Endodermal cell (in vitro differentiated cells): ENCODE measurements around the gene C3. TPM values are rescaled to one million over a fixed set of nuclear protein-coding genes. Genes with fewer than 3 reads are reported as not detected.

Source experiments
- DNase-seq: peaks from one replicate; pipeline ENCODE4 v3.0.0-alpha.2; 2017
- H3K27ac ChIP-seq: 2 replicates; pipeline ENCODE4 v1.5.1; 2013; ENCODE audit warnings: mild to moderate bottlenecking, low read depth, low read length, moderate library complexity
- H3K27me3 ChIP-seq: 2 replicates; pipeline ENCODE4 v1.6.1; 2013; ENCODE audit warnings: mild to moderate bottlenecking, low read length, moderate library complexity; ENCODE audit not compliant: insufficient read depth, control insufficient read depth, poor library complexity, severe bottlenecking
- H3K36me3 ChIP-seq: 2 replicates; pipeline ENCODE4 v1.7.0; 2013; ENCODE audit warnings: mild to moderate bottlenecking, low read length, moderate library complexity; ENCODE audit not compliant: control insufficient read depth, insufficient read depth
- H3K4me1 ChIP-seq: one replicate; pipeline ENCODE4 v1.7.0; 2013; ENCODE audit warnings: low read length; ENCODE audit not compliant: control insufficient read depth, insufficient read depth
- H3K4me3 ChIP-seq: 2 replicates; pipeline ENCODE4 v1.5.1; 2013; ENCODE audit warnings: mild to moderate bottlenecking, low read length, moderate library complexity
- H3K9ac ChIP-seq: 2 replicates; pipeline ENCODE4 v1.6.1; 2013; ENCODE audit warnings: mild to moderate bottlenecking, low read length, moderate library complexity; ENCODE audit not compliant: poor library complexity, severe bottlenecking; ENCODE audit errors: extremely low read depth
- H3K9me3 ChIP-seq: 2 replicates; pipeline ENCODE4 v1.6.1; 2013; ENCODE audit warnings: mild to moderate bottlenecking, low read length, moderate library complexity; ENCODE audit not compliant: control insufficient read depth
- H3K27ac Mint-ChIP-seq: 2 replicates; pipeline ENCODE4 v1.8.0; 2020; ENCODE audit warnings: mixed read lengths
- H3K27me3 Mint-ChIP-seq: 2 replicates; pipeline ENCODE4 v1.8.0; 2021; ENCODE audit warnings: mild to moderate bottlenecking, mixed read lengths; ENCODE audit not compliant: insufficient read depth
- H3K36me3 Mint-ChIP-seq: 2 replicates; pipeline ENCODE4 v1.8.0; 2020; ENCODE audit warnings: low read depth, mixed read lengths
- H3K4me1 Mint-ChIP-seq: 2 replicates; pipeline ENCODE4 v1.8.0; 2020; ENCODE audit warnings: mixed read lengths
- H3K4me3 Mint-ChIP-seq: 2 replicates; pipeline ENCODE4 v1.8.0; 2020; ENCODE audit warnings: mild to moderate bottlenecking, moderate library complexity, mixed read lengths
- H3K9me3 Mint-ChIP-seq: 2 replicates; pipeline ENCODE4 v1.8.0; 2020; ENCODE audit warnings: mild to moderate bottlenecking, mixed read lengths
- WGBS, 2 experiments: methylation state at CpG; one replicate each; pipeline versions ENCODE4 v1.1.5 to v1.1.7; 2013; ENCODE audit warnings: missing lambda C conversion rate in 2 of 2, mixed read lengths in 1 of 2; ENCODE audit not compliant: insufficient coverage in 1 of 2, insufficient read length in 1 of 2; 5-methylcytosine and 5-hydroxymethylcytosine counted together
- total RNA-seq, 2 donors: library from RNA; stranded (reverse); fragmentation: NEBNext Ultra II Directional in 1 of 2; extraction: Animal tissue kit (Norgen Biotek cat#: 25700) in 1 of 2; gene quantifications; 2 replicates in 1 of 2; 3 replicates in 1 of 2; pipeline ENCODE4 v1.2.1, GENCODE V29; 2021
- TF ChIP-seq, protein P1 (sequence below): fragments of 200-600 bp; sonication (generic); conservative IDR thresholded peaks from 2 replicates; pipeline ENCODE4 v1.5.0; 2021; ENCODE audit warnings: antibody characterized with exemption, mild to moderate bottlenecking

C3 gene
- total RNA-seq, 2 donors from 2014 or later, result 13.7 to 23.5 TPM

DNA sequence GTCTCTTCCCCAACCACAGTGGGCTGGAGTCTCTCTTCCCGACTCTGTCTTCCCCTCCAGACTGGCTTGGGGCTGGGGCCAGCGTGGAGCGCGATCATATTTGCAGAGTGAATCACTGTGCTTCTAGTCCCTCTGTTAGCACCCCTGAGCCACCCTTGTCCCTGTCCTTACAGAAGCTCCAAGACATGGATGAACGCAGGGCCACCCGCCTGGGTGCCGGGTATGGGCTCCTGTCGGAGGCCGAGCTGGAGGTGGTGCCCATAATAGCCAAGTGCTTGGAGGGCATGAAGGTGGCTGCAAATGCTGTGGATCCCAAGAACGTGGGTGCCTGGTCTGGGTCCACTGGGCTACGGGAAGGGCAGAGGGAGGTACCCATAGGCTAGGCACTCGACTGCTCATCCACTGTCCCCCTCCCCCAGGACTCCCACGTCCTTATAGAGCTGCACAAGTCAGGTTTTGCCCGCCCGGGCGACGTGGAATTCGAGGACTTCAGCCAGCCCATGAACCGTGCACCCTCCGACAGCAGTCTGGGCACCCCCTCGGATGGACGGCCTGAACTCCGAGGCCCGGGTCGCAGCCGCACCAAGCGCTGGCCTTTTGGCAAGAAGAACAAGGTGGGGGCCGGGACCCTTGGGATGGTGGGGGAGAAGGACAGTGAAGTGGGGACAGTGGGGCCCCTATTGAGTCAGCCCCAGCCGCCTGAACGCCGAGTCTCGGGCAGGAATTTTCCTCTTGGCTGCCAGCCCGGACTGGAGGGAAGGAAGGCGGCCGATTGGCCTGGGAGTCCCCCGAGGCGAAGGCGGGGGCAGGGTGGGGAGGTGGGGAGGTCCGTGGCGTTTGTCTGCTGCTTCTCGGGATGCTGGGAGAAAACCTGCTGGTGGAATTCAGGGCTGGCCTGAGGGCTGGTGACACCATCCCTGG lies 24.2 kb upstream of the C3 start:
- peaks cover 3% of the 10 kb centered on the region for H3K4me1 ChIP-seq
- H3K27me3 Mint-ChIP-seq, result no peaks in the 10 kb centered on the region
- H3K36me3 ChIP-seq, result peaks cover 82% of the 10 kb centered on the region
- H3K9me3 Mint-ChIP-seq, result no peaks in the 10 kb centered on the region
- H3K27ac Mint-ChIP-seq, result peak overlapping the region; percentile 77
- no peak for DNase-seq
- TF ChIP-seq, protein P1, sequence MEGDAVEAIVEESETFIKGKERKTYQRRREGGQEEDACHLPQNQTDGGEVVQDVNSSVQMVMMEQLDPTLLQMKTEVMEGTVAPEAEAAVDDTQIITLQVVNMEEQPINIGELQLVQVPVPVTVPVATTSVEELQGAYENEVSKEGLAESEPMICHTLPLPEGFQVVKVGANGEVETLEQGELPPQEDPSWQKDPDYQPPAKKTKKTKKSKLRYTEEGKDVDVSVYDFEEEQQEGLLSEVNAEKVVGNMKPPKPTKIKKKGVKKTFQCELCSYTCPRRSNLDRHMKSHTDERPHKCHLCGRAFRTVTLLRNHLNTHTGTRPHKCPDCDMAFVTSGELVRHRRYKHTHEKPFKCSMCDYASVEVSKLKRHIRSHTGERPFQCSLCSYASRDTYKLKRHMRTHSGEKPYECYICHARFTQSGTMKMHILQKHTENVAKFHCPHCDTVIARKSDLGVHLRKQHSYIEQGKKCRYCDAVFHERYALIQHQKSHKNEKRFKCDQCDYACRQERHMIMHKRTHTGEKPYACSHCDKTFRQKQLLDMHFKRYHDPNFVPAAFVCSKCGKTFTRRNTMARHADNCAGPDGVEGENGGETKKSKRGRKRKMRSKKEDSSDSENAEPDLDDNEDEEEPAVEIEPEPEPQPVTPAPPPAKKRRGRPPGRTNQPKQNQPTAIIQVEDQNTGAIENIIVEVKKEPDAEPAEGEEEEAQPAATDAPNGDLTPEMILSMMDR, result no peak
- peaks cover 27% of the 10 kb centered on the region for H3K4me1 Mint-ChIP-seq
- H3K4me3 ChIP-seq, result peak overlapping the region; percentile 39
- H3K27me3 ChIP-seq, result no peaks in the 10 kb centered on the region
- H3K4me3 Mint-ChIP-seq, result no peak overlapping the region
- peaks cover 68% of the 10 kb centered on the region for H3K36me3 Mint-ChIP-seq
- H3K27ac ChIP-seq, result peak overlapping the region; percentile 61
- H3K9me3 ChIP-seq, result no peaks in the 10 kb centered on the region
- WGBS, 2 experiments, result 83 to 91% methylated on average over 21 to 41 of the region's 41 CpGs
- H3K9ac ChIP-seq, result no peak overlapping the region

DNA sequence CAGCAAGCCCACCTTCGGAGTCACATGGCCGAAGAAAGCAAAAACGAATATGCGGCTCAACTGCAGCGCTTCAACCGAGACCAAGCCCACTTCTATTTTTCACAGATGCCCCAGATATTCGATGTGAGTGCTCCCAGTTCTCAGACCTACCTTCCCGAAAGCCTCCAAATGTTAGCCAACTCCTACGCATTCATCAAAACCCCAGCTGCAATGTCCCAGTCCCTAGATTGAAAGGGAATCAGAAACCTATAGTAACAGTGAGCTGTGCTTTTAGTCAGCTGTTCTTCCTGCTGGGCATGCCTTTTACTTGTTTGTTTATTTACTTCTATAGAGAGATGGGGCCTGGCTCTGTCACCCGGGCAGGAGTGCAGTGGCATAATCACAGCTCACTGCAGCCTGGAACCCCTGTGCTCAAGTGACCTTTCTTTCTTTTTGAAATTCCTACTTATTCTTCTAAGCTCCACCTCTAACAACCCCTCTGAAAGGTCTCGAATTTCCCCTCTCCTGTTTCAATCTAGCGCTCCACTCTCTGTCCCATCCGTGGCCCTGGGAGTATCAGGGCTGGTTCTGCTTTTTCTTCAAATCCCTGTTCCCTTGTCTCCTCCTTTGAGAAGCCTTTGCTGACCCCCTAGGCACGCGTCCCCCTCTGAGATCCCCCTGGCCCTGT lies 23.4 kb upstream of the C3 start:
- Mint-ChIP-seq H3K36me3 (peaks cover 60% of the 10 kb centered on the region), H3K27ac (peak overlapping the region; percentile 77), H3K9me3 (no peaks in the 10 kb centered on the region), H3K4me1 (peaks cover 28% of the 10 kb centered on the region), H3K4me3 (no peak overlapping the region), H3K27me3 (no peaks in the 10 kb centered on the region)
- H3K9me3 ChIP-seq, result no peaks in the 10 kb centered on the region
- peaks cover 74% of the 10 kb centered on the region for H3K36me3 ChIP-seq
- peak overlapping the region; percentile 39 for H3K4me3 ChIP-seq
- 55 to 84% methylated on average over 12 to 15 of the region's 15 CpGs for WGBS, 2 experiments
- TF ChIP-seq, protein P1, result no peak
- H3K4me1 ChIP-seq, result peaks cover 3% of the 10 kb centered on the region
- DNase-seq, result no peak
- no peaks in the 10 kb centered on the region for H3K27me3 ChIP-seq
- peak overlapping the region; percentile 61 for H3K27ac ChIP-seq
- H3K9ac ChIP-seq, result no peak overlapping the region

DNA sequence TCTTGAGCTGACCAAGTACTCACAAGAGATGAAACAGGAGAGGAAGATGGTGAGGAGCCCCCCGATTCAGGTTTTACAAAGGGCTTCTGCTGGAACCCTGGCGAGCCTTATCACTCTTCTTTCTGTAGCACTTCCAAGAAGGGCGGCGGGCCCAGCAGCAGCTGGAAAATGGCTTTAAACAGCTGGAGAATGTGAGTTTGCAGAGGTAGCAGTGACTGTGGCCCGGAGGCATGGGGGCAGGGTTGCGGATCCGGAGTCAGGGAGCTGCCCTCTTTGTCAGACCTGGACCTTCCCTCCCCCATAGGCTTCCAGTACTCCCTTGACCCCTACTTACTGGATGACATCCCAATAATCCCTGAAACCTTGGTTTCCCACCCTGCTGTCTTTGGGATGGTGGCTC lies 22.6 kb upstream of the C3 start:
- WGBS, 2 experiments, result 74 to 88% methylated on average over 3 to 7 of the region's 7 CpGs
- TF ChIP-seq, protein P1, result no peak
- peak overlapping the region; percentile 30 for H3K27ac ChIP-seq
- H3K4me1 ChIP-seq, result peaks cover 3% of the 10 kb centered on the region
- no peak overlapping the region for H3K9ac ChIP-seq
- H3K4me3 Mint-ChIP-seq, result peak overlapping the region; percentile 90
- no peaks in the 10 kb centered on the region for H3K9me3 Mint-ChIP-seq
- no peaks in the 10 kb centered on the region for H3K27me3 ChIP-seq
- H3K4me1 Mint-ChIP-seq, result peaks cover 35% of the 10 kb centered on the region
- no peaks in the 10 kb centered on the region for H3K9me3 ChIP-seq
- H3K4me3 ChIP-seq, result peak overlapping the region; percentile 39
- H3K27me3 Mint-ChIP-seq, result no peaks in the 10 kb centered on the region
- H3K36me3 Mint-ChIP-seq, result peaks cover 52% of the 10 kb centered on the region
- no peak for DNase-seq
- H3K27ac Mint-ChIP-seq, result peak overlapping the region; percentile 16
- peaks cover 67% of the 10 kb centered on the region for H3K36me3 ChIP-seq
